NCI-H1417 (cell line): Measurements from ENCODE around the gene BCR.
"Not testable (repeated sequence)": the region's sequence is repeated elsewhere in the genome, so short reads cannot be mapped to it uniquely, and the experiment has no call there.

ENCODE experiments used
- DNase-seq, 3 experiments: peaks; one replicate each; lab custom pipeline; 2025; lab: John Stamatoyannopoulos, UW

Gene BCR

DNA sequence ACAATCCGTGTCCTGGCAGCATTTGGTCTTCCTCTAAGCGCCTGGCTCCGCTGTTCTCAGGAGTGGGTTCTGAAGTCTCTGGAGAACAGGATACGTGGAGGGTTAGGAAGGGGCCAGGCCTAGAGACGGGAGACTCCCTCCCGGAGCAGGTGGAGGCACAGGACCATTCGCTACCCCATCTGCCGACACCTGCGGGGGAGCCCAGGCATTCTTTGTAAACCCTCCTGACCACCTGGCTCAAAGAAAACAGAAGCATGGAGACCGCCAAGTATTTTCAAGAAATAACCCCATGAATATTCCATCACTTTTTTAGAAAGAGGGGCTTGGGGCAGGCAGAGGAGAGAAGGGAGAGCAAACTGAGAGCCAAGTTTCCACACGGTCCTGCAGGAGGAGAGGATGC, 136.3 kb downstream of the BCR start:
- DNase-seq: not testable (repeated sequence)

DNA sequence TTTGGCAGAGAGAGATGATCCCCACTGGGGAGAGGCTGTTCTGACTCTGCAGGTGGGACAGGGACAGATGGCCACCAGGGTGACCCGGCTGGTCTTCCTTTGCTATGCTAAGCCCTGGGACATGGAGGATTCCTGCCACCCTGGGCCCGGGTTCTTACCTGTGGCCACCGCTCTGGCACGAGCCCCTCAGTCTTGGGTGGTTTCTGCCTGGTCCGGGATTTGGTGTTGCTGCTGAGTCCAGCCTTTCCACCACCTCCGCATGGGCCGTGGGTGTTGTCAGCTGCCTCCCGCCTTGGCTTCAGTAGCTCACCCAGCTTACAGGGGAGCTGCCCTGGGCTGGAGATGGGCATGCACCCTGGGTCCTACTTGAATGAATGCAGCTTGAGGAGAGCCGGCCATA, 138.0 kb downstream of the BCR start:
- not testable (repeated sequence) for DNase-seq

DNA sequence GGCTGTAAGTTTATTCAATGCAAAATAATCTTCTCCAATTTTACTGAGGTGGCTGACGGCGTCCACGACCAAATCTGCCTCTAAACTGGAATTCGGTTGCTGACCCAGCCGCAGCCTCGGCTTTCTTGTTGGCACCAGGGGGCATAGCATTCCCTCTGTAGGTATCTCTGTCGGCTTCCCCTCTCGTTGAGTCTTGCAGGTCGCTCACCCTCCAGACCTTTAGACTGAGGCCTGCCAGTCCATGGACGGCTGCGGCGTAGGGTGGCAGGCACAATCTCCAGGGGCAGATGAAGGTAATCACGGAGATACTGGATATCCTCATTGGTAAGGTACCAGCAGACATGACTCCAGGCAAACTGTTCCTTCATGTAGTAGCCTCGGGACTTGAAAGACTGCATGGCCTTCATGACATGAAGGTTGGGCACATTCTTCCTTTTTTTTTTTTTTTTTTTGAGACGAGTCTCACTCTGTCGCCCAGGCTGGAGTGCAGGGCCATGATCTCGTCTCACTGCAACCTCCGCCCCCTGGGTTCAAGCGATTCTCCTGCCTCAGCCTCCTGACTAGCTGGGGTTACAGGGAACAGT, 142.3 kb downstream of the BCR start:
- DNase-seq: peak in 1 of 3 experiments; percentile 8

DNA sequence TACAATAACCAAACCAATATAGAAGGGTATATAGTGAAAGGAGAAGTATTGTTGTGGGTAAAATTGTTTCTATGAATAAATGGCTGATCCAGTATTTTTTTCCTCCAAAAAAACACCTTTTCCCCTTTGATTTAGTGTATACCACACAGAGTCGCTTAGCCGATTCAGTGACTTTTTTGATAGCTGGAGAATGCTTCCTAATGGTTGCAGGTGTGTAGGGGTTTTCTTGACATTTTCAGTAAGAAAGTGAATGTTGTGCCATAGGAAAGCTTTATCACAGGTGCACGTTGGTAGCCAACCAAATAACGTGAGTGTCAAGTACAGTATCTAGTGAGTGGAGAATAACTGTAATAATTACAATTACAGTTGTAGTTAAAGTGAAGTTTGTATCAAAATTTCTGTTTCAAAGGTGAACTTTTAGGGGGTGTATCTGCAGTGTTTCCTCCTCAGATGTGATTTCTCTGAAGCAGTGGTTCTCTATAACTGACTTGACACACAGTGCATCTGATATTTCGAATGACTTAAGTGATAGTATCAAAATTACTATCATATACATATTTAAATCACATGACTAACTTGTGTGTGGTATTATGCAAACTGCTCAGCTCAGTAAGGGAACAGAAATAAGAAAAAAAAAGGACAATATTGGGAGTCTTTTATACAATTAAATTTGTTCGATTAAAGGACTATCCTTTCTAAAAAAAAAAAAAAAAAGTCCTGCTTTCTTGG, 143.8 kb downstream of the BCR start:
- DNase-seq: not testable (repeated sequence)

DNA sequence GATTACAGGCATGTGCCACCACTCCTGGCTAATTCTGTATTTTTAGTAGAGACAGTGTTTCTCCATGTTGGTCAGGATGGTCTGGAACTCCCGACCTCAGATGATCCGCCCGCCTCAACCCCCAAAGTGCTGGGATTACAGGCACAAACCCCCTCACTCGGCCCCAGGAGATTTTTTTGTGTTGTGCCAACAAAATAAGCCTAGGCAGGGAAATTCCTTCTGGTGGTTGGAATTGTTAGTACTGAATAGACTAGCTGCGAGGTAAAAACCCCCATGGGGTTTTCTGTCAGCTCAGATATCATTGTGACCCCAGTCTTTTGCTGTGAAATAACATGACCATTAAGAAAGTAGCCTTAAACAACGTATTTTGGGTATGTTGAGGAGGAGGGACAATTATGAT, 144.9 kb downstream of the BCR start:
- DNase-seq: no peak

DNA sequence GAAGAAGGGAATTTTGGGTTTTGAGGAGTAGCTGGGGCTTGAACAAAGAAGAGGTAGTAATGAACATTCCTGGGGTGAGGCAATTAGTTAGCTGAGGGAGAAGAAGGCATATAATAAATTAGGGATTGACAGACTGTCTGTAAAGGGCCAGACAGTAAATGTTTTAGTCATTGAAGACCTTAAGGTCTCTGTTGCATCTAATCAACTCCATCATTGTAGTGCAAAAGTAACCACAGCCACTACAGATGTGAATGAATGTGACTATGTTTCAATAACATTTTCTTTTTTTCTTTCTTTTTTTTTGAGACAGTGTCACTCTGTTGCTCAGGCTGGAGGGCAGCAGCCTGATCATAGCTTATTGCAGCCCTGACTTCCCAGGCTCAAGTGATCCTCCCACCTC, 153.5 kb downstream of the BCR start:
- DNase-seq: not testable (repeated sequence)

DNA sequence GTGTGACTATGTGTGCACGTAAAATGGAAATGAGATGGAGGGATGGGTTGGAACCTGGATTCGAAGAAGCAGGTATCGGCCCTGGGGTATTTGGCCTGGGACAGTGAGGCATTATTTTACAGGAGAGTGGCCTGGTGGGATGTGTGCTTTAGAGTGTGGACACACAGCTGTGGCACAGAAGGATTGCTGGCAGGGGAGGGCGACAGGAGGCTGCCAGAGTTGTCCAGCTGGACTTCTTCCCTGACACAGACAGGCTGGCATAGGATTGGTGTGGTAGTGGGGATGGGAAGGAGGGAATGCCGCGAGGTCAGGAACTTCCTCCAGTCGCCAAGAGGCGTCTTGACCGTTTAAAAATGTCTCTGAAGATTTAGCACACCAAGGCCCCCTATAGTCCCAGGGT, 157.4 kb downstream of the BCR start:
- not testable (repeated sequence) for DNase-seq

DNA sequence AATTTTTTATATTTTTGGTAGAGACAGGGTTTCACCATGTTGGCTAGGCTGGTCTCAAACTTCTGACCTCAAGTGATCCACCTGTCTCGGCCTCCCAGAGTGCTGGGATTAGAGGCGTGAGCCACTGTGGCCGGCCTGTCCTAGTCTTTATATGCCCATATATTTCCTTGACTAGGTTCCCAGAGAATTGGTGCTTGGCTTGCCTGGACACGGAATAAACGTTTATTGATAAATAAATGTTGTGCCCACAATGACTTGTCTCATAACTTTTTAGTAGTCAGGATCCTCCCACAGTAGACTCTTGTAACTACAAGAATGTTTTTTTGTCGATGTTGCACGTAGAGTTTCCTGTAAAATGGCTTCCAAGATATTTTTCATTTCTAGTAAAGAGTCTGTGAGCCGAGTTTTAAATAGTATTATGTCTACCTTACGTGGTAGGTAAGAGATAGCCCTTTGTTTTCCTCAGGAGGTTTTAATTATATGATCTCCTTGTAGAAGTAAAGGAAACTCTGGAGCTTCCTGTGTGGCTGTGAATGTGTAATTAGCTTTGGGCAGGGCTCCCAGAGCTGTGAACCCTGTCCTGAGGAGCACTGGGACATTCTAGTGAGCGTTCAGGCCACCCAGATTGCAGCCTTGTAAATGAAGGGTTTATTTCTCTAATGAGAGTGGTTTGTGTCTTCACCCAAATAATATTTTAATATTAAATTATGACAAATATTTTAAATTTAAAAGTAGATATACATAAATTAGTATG, 161.8 kb downstream of the BCR start:
- DNase-seq: not testable (repeated sequence)

DNA sequence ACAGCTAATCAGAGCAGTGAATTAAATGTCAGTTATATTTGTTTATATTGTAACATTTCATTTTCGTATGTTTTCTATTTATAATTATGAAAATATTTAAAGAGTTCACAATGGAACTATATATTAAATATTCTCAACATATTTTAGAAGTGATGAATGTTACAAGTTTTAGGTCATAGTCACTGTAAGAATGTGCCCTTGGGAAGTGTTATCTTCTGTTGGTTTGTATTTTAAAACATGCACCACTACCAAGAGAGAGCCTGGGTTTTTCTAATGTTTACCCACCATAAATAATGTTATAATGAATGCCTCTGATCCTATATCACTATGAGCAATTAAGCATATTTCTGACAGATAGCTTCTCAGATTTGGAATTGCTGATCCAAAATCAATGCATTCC, 171.0 kb downstream of the BCR start:
- DNase-seq: no peak

DNA sequence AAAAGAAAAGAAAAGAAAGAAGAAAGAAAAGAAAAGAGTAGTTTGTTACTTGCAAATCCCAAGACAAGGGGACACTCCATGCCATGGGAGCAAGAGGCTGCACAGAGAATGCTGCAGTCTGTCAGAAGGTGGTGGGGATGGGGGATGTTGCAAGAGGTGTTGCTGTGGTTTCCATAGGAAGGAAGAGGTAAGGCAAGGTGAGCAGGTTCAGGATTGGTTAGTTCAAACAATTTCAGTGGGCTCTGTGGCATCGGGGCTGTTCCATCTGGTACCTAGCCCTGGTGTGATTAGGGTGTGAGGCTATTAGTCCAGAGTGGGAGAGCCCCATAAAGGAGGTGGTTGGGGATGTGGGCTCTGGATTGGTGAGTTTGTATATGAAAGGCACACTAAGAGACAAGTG, 172.7 kb downstream of the BCR start:
- no peak for DNase-seq

DNA sequence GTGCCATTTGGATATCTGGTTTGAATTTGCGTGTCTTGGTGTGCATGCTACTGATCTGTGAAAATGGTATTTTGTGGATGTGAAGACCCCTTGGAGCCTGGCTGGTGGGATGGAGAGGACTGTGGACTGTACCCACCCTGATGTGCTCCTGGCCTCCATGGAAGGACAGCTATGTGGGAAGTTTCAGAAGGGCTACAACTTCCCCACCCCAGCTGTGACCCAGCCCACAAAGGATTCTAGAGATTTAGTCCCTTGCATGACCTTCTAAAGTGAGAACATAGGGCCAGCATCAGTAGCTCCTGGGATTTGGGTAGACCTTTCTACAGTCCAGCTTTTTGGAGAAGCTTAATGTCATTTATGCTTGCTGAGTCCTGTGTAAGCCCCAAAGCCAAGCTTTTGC, 173.4 kb downstream of the BCR start:
- no peak for DNase-seq

DNA sequence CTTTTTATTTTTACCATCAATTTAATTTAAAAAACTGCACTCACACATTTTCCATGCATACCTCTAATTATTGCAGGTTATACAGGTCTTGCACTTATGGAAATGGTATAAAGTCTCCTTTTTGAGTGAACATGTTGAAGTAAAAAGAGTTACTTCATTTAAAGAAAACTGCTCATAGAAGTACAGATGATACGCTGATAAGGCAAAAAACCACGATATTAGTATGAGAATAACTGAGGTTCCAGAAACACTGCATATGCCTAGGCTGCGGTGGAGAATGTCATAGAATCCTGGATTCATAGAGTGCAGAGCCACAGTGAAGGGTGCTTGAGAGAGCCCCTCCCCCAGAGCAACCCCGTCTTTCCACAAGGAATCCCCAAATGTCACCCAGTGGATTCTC, 175.8 kb downstream of the BCR start:
- no peak for DNase-seq

DNA sequence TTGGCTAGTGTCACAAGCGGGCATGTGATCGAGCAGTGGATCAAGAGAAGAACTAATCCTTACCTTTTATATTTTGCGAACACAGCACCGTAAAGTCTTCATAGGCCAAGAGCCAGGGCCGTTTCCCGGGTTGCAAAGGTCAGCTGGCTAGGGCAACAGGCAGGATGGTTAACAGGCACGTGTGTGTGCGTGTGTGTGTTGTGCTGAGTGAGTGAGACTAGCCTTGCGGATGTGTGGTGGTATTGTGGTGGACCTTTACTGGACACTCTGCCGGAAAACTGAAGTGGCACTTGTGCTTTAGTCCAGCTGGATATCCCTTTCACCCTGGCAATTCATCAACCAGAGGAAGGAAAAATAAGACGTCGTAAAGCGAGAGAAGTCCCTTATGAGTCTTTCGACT, 176.7 kb downstream of the BCR start:
- peak in 2 of 3 experiments; percentile 7 to 55 for DNase-seq

DNA sequence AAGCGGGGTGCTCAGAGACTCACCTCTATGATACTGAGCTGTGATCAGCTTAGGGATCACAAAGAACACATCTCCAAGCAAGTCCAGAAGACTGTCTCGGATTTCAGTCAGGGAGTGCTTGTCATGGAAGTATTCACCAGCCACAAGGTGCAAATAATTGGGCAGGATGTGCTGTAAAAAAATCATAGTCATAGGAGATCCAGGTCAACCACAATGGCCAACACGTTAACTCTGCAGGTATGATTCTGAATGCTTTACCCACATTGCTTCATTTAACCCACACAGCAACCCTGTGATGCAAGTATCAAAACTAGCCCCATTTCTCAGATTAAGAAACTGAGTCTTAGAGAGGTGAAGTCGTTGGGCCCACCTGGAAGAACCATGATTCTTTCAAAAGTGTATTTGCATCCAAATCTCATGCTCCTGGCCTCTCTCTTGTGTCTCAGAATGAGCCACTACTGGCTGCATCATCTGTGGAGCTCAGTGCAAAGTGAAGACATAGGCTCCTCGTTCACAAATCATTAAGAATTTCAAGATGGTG, 179.3 kb downstream of the BCR start:
- DNase-seq: no peak

DNA sequence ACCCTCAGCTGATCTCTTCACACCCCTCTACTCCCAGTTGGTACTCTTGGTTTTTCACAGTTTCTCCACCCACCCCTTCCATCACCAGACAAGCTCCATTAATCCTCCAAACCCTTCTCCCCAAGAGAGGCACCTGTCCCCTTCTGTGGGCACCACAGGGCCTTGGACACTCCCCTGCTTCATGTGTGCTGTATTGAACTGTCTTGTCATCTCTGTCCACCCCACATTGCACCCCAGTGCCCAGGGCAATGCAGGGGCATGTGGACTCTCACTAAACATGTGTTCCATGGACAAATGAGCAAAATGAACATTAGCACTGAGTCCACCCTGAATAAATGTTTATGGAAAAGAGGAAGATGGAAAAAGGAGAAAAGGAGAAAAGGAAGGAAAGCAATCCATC, 181.4 kb downstream of the BCR start:
- no peak for DNase-seq

DNA sequence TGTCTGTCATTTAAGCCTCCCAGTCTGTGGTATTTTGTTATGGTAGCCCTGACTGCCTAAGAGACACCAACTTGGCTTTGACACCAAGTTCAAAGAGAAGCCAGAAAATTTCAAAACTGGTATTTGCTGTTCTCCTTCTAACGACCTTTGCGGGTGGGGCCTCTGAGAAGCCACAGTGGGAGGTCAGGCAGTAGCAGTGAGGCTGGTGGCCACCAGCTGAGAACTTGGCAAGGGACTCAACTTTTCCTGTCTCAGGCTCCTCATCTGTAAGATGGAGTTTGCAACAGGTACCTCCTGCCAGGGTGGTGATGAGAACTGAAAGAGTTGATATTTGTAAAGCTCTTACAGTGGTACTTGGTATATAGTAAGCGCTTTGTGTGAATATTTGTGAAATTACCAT, 183.4 kb downstream of the BCR start:
- no peak for DNase-seq

DNA sequence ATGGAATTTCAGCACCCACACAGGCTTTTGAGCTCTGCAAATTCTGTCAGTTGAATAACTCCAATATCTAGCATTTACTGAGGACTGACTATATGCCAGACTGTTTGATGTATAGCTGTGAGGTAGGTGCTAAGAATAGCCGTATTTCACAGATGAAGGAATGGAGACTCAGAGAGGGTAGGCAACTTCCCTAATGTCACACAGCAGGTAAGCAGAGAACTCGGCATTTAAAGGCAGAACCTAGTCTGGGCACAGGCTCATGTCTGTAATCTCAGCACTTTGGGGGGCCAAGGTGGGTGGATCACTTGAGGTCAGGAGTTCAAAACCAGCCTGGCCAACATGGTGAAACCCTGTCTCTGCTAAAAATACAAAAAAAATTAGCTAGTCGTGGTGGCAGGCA, 184.1 kb downstream of the BCR start:
- DNase-seq: no peak

DNA sequence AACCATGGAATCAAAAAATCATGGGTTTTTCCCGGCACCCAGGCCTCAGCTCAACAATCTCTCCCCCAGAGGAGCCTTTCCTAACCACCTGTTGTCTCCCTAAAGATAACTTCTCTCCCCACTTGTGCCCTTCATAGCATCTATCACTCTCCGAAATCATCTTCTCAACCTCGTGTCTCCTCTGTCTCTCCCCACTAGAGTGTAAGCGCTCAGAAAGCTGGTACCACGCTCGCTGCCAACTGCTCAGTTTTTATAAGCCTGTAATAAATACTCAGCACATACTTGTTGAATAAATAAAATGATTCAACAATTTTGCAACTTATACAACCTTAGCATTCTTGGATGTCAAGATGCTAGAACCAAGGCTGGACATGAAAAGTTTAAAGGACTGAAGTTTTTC, 185.2 kb downstream of the BCR start:
- DNase-seq: no peak

DNA sequence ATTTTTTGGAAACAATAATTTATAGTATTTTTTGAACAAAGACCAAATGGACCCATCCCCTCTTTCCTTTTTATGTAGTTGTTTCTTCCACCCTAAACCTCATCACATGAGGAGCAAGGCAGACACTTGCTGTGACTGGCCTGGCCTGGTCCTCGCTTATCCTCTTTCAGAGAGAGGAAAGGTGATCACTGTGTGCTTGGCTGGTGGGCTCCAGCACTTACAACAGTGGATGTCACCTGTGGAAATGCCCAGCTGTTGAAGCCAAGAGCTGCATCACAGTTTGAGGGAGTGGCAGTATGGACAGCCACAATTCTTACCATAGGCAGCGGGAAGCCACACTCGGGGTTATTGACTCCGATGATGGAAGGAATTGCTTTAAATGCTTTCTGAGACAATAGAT, 185.7 kb downstream of the BCR start:
- DNase-seq: peak in 1 of 3 experiments; percentile 3

DNA sequence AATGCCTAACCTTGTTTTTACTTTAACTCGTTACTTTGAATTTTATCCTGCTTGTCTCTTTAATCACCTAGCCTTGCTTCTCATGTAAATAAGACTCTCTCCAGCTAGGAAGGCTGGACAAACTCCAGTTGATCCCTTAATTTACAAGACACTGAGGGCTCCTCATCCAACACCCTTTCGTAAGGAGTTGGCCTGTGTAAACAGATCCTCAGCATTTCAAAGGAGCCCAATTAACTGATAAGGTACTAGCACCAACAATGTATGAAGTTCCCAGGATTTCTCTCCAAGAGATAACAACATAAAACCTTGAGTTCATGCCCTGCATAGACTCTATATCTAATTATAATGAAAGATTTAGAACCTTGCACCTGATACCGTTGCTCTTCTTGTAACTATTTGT, 186.9 kb downstream of the BCR start:
- DNase-seq: not testable (repeated sequence)
